ENCODE data around the gene GADD45A.

GRCh38 chr1:67684526-67685066, 405 bp upstream of the GADD45A start:
- no peak for TF ChIP-seq CTCF (IDR thresholded peaks at IDR 0.05; ENCODE audit: insufficient read depth, low read length, poor library complexity, severe bottlenecking)
- no peak for TF ChIP-seq EZH2phosphoT487 (conservative IDR thresholded peaks at IDR 0.05; ENCODE audit: low read length)

Measured in SU-DHL-6 (cell line).